ENCODE data around the gene NFYC.
A peak's percentile ranks its signal among the peaks of the same experiment; 100 is the strongest.

The NFYC gene

GRCh38 chr1:40663324-40664166 lies 28.0 kb upstream of the NFYC start:
- Mint-ChIP-seq H3K9me3 (peaks cover 4% of the 10 kb centered on the region), H3K4me3 (peak overlapping the region; percentile 57), H3K4me1 (peaks cover 44% of the 10 kb centered on the region), H3K27me3 (ENCODE audit: low read depth, poor library complexity) (peaks cover 4% of the 10 kb centered on the region), H3K27ac (no peak overlapping the region), H3K36me3 (ENCODE audit: low read depth) (no peaks in the 10 kb centered on the region)
- TF ChIP-seq CTCF (IDR thresholded peaks at IDR 0.05), result no peak
- peak; percentile 24 for DNase-seq

GRCh38 chr1:40664167-40664537 lies 27.4 kb upstream of the NFYC start:
- Mint-ChIP-seq H3K27ac (no peak overlapping the region), H3K4me1 (peaks cover 44% of the 10 kb centered on the region), H3K9me3 (peaks cover 4% of the 10 kb centered on the region)

DNA sequence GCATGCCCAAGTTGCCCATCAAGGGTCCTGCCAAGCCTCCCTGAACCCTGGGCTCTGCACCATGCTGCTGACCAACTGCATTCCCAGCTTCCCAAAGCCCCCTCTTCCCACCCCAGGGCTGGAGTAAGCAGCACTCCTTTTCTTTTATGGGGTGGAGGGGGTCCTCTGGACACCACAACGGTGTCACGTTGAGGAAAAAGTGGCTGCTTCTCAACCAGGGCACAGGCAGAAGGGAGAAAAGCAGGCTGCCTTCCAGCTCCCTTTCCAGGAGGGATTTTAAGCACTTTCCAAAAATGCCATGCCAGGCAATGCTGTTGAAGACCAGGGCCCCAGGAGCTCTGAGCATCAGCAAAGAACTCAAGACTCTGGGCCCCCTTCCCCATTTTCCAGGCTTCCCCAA lies 26.7 kb upstream of the NFYC start:
- no peak for DNase-seq
- H3K4me3 Mint-ChIP-seq, result peak overlapping the region; percentile 87
- H3K4me1 Mint-ChIP-seq, result peaks cover 44% of the 10 kb centered on the region
- no peak for TF ChIP-seq CTCF (IDR thresholded peaks at IDR 0.05)
- no peaks in the 10 kb centered on the region for H3K36me3 Mint-ChIP-seq (ENCODE audit: low read depth)
- peaks cover 4% of the 10 kb centered on the region for H3K9me3 Mint-ChIP-seq
- H3K27me3 Mint-ChIP-seq (ENCODE audit: low read depth, poor library complexity), result peaks cover 15% of the 10 kb centered on the region
- H3K27ac Mint-ChIP-seq, result no peak overlapping the region

More at GRCh38 chr1:40664167-40664537, 27.4 kb upstream of the NFYC start:
- Mint-ChIP-seq H3K4me3 (peak overlapping the region; percentile 87), H3K36me3 (ENCODE audit: low read depth) (no peaks in the 10 kb centered on the region), H3K27me3 (ENCODE audit: low read depth, poor library complexity) (peaks cover 9% of the 10 kb centered on the region)
- no peak for TF ChIP-seq CTCF (IDR thresholded peaks at IDR 0.05)
- no peak for DNase-seq

DNA sequence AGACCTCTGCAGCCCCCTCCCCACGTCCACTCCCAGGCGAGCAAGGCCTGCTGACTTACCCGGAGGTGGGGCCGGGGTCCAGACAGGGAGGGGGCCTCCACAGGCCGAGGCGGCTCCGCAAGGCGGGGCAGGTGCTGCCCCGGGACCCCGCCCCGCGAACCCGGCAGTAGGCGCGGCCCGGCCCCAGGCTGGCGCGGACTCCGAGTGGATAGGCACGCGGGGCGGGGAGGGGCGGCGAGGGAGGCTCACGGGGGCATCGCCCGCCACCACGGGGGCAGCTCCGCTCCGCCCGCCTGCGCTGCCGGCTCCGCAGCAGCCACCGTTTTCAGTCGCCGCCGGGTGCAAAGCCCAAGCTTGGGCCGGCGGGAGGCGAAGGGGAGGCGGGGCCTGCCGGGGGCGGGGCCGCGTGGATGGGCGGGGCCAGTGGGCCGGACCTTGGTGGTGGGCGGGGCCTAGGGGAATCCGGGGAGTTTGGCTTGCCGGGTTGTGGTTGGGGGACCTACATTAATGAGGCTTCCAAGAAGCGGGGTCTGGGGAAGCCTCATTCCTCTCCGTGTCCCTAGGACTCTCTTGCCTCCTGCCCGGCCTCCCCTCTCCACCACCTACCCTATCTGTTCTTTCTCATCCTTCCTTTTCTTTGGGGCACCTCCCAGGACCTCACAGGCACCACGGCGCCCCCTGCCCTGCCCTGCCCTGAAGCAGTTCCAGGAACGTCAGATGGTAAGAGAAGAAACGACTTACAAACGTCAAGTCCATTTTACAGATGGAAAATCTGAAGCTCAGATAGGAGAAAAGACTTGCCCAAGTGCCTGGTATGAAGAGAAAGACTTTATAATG lies 26.0 kb upstream of the NFYC start, which contains the start of gene RIMS3:
Gene RIMS3 (minus strand): TSS at position 348 of the 837 bp plus-strand sequence. CDS start 23,757 bp downstream, outside the sequence.
- peak within 1 kb of the TSS; percentile 87 for H3K4me3 Mint-ChIP-seq
- TF ChIP-seq CTCF (IDR thresholded peaks at IDR 0.05), result no peak
- H3K9me3 Mint-ChIP-seq, result peaks cover 4% of the 10 kb centered on the region
- peak; percentile 93 for DNase-seq
- H3K4me1 Mint-ChIP-seq, result peaks cover 44% of the 10 kb centered on the region
- H3K36me3 Mint-ChIP-seq (ENCODE audit: low read depth), result no peaks in the 10 kb centered on the region
- peaks cover 18% of the 10 kb centered on the region for H3K27me3 Mint-ChIP-seq (ENCODE audit: low read depth, poor library complexity)
- no peak within 1 kb of the TSS for H3K27ac Mint-ChIP-seq

GRCh38 chr1:40668769-40669525 lies 22.6 kb upstream of the NFYC start:
- Mint-ChIP-seq H3K36me3 (ENCODE audit: low read depth) (no peaks in the 10 kb centered on the region), H3K9me3 (peaks cover 4% of the 10 kb centered on the region), H3K4me3 (no peak overlapping the region), H3K27ac (no peak overlapping the region), H3K4me1 (peaks cover 23% of the 10 kb centered on the region), H3K27me3 (ENCODE audit: low read depth, poor library complexity) (peaks cover 24% of the 10 kb centered on the region)
- DNase-seq, result peak; percentile 89
- TF ChIP-seq CTCF (IDR thresholded peaks at IDR 0.05), result peak; percentile 97

Data from nephron progenitor cell (in vitro differentiated cells).